Choroid plexus epithelial cell (primary cell): Measurements from ENCODE around the gene RDH16.
"Not testable (repeated sequence)": the region's sequence is repeated elsewhere in the genome, so short reads cannot be mapped to it uniquely, and the experiment has no call there.

Source experiments
- DNase-seq: peaks from one replicate; pipeline ENCODE4 v3.0.0-alpha.2; 2010; ENCODE audit warnings: low read depth
- H3K4me3 ChIP-seq: 2 replicates; pipeline ENCODE4 v1.5.1; 2011; ENCODE audit warnings: low read depth, mild to moderate bottlenecking, control low read depth, low read length, moderate library complexity
- CTCF ChIP-seq: conservative IDR thresholded peaks from 2 replicates; pipeline ENCODE4 v1.5.1; 2011; ENCODE audit warnings: low read depth, mild to moderate bottlenecking, control low read depth, inconsistent platforms, low read length, moderate library complexity

Gene RDH16

GRCh38 chr12:56980268-56980667 lies 22.9 kb upstream of the RDH16 start:
- no peak for TF ChIP-seq CTCF
- no peak overlapping the region for H3K4me3 ChIP-seq
- no peak for DNase-seq

GRCh38 chr12:56979628-56980027 lies 22.2 kb upstream of the RDH16 start:
- H3K4me3 ChIP-seq, result no peak overlapping the region
- TF ChIP-seq CTCF, result no peak
- DNase-seq, result no peak

GRCh38 chr12:56978397-56979138 lies 21.2 kb upstream of the RDH16 start:
- H3K4me3 ChIP-seq, result no peak overlapping the region
- TF ChIP-seq CTCF, result no peak
- no peak for DNase-seq

GRCh38 chr12:56977361-56977760 lies 20.0 kb upstream of the RDH16 start:
- H3K4me3 ChIP-seq, DNase-seq: not testable (repeated sequence)

GRCh38 chr12:56974224-56974623 lies 16.8 kb upstream of the RDH16 start:
- not testable (repeated sequence) for DNase-seq, H3K4me3 ChIP-seq

GRCh38 chr12:56968910-56969309 lies 11.5 kb upstream of the RDH16 start:
- DNase-seq, H3K4me3 ChIP-seq: not testable (repeated sequence)

GRCh38 chr12:56965997-56966642 lies 8.7 kb upstream of the RDH16 start:
- not testable (repeated sequence) for H3K4me3 ChIP-seq, DNase-seq

- not testable (repeated sequence) for H3K4me3 ChIP-seq, DNase-seq
Observed at GRCh38 chr12:56965124-56965523, 7.7 kb upstream of the RDH16 start.

GRCh38 chr12:56963557-56963956 lies 6.1 kb upstream of the RDH16 start:
- not testable (repeated sequence) for DNase-seq, H3K4me3 ChIP-seq

- not testable (repeated sequence) for DNase-seq
Observed at GRCh38 chr12:56962247-56962646, 4.8 kb upstream of the RDH16 start.

GRCh38 chr12:56958422-56958821 lies 1.0 kb upstream of the RDH16 start:
- TF ChIP-seq CTCF, result no peak
- no peak for DNase-seq
- no peak overlapping the region for H3K4me3 ChIP-seq

More at GRCh38 chr12:56962247-56962646, 4.8 kb upstream of the RDH16 start:
- not testable (repeated sequence) for H3K4me3 ChIP-seq
